ENCODE measurements around the gene AKIRIN1.

Gene AKIRIN1

GRCh38 chr1:38950553-38950952 lies 40.5 kb upstream of the AKIRIN1 start:
- Histone ChIP-seq H3K4me3 (ENCODE audit: low read depth, low read length) (no peak overlapping the region), H3K36me3 (ENCODE audit: control insufficient read depth, insufficient read depth, low read length) (no peaks in the 10 kb centered on the region), H3K4me2 (ENCODE audit: low read length) (peak overlapping the region; percentile 0), H3K27me3 (ENCODE audit: control insufficient read depth, insufficient read depth, low read length) (no peaks in the 10 kb centered on the region), H3K4me1 (no peaks in the 10 kb centered on the region), H3K9ac (no peak overlapping the region), H3K27ac (no peak overlapping the region), H3K79me2 (no peaks in the 10 kb centered on the region), H3K9me3 (ENCODE audit: control insufficient read depth, low read length) (no peaks in the 10 kb centered on the region), H2AFZ (no peak overlapping the region)
- TF ChIP-seq CTCF (IDR thresholded peaks at IDR 0.05), result no peak

GRCh38 chr1:38953433-38953860 lies 37.6 kb upstream of the AKIRIN1 start:
- H3K4me2 ChIP-seq (ENCODE audit: low read length), result no peak overlapping the region
- H3K27me3 ChIP-seq (ENCODE audit: control insufficient read depth, insufficient read depth, low read length), result no peaks in the 10 kb centered on the region
- no peaks in the 10 kb centered on the region for H3K9me3 ChIP-seq (ENCODE audit: control insufficient read depth, low read length)
- H3K27ac ChIP-seq, result no peak overlapping the region
- H3K79me2 ChIP-seq, result no peaks in the 10 kb centered on the region
- H3K36me3 ChIP-seq (ENCODE audit: control insufficient read depth, insufficient read depth, low read length), result no peaks in the 10 kb centered on the region
- H3K4me1 ChIP-seq, result no peaks in the 10 kb centered on the region
- no peak overlapping the region for H3K9ac ChIP-seq
- peak overlapping the region; percentile 45 for H2AFZ ChIP-seq
- TF ChIP-seq CTCF (IDR thresholded peaks at IDR 0.05), result no peak
- no peak overlapping the region for H3K4me3 ChIP-seq (ENCODE audit: low read depth, low read length)

GRCh38 chr1:38958967-38959366 lies 32.1 kb upstream of the AKIRIN1 start:
- no peaks in the 10 kb centered on the region for H3K4me1 ChIP-seq
- no peak overlapping the region for H3K4me2 ChIP-seq (ENCODE audit: low read length)
- H2AFZ ChIP-seq, result no peak overlapping the region
- no peak for TF ChIP-seq CTCF (IDR thresholded peaks at IDR 0.05)
- no peak overlapping the region for H3K4me3 ChIP-seq (ENCODE audit: low read depth, low read length)
- no peaks in the 10 kb centered on the region for H3K79me2 ChIP-seq
- H3K9ac ChIP-seq, result no peak overlapping the region
- H3K27ac ChIP-seq, result no peak overlapping the region
- no peaks in the 10 kb centered on the region for H3K27me3 ChIP-seq (ENCODE audit: control insufficient read depth, insufficient read depth, low read length)
- no peaks in the 10 kb centered on the region for H3K9me3 ChIP-seq (ENCODE audit: control insufficient read depth, low read length)
- no peaks in the 10 kb centered on the region for H3K36me3 ChIP-seq (ENCODE audit: control insufficient read depth, insufficient read depth, low read length)

- Histone ChIP-seq H3K27me3 (ENCODE audit: control insufficient read depth, insufficient read depth, low read length) (no peaks in the 10 kb centered on the region), H3K9ac (no peak overlapping the region), H3K36me3 (ENCODE audit: control insufficient read depth, insufficient read depth, low read length) (no peaks in the 10 kb centered on the region), H3K27ac (no peak overlapping the region), H2AFZ (no peak overlapping the region), H3K9me3 (ENCODE audit: control insufficient read depth, low read length) (no peaks in the 10 kb centered on the region), H3K79me2 (no peaks in the 10 kb centered on the region), H3K4me3 (ENCODE audit: low read depth, low read length) (no peak overlapping the region), H3K4me2 (ENCODE audit: low read length) (no peak overlapping the region), H3K4me1 (no peaks in the 10 kb centered on the region)
- TF ChIP-seq CTCF (IDR thresholded peaks at IDR 0.05), result no peak
Observed at GRCh38 chr1:38962113-38962512, 29.0 kb upstream of the AKIRIN1 start.

- no peak overlapping the region for H3K9ac ChIP-seq
- no peak overlapping the region for H3K27ac ChIP-seq
- H3K4me2 ChIP-seq (ENCODE audit: low read length), result no peak overlapping the region
- H3K4me3 ChIP-seq (ENCODE audit: low read depth, low read length), result no peak overlapping the region
- no peaks in the 10 kb centered on the region for H3K9me3 ChIP-seq (ENCODE audit: control insufficient read depth, low read length)
- H2AFZ ChIP-seq, result no peak overlapping the region
- TF ChIP-seq CTCF (IDR thresholded peaks at IDR 0.05), result no peak
- H3K36me3 ChIP-seq (ENCODE audit: control insufficient read depth, insufficient read depth, low read length), result no peaks in the 10 kb centered on the region
- no peaks in the 10 kb centered on the region for H3K27me3 ChIP-seq (ENCODE audit: control insufficient read depth, insufficient read depth, low read length)
- H3K4me1 ChIP-seq, result no peaks in the 10 kb centered on the region
- no peaks in the 10 kb centered on the region for H3K79me2 ChIP-seq
Observed at GRCh38 chr1:38962560-38962959, 28.5 kb upstream of the AKIRIN1 start.
